Measurements from ENCODE around the gene OR51L1. TPM values are rescaled to one million over a fixed set of nuclear protein-coding genes. Genes with fewer than 3 reads are reported as not detected.

The OR51L1 gene
- total RNA-seq = 0.12 TPM in 1 of 2 replicates, not detected in the other

DNA sequence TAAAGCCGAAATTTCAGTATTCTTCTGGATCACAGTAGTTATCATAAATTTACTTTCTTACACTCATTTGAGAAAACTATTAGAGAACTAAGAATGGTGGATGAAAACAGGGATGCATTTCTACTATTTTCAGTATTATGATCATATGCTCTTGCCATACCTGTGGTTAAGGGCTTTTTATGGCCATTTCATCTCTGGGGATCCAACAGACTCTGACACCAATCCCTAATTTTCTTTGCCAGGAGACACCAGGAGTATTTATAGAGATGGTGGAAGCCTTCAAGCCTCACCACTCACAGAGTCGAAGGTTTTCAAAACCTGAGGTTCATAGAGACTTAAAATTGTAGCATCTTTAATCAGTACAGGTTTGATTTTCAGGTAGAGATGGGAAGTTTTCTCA, at the start of gene OR51L1:
OR51L1 (plus strand) TSS at position 301 of the 400 bp plus-strand sequence. CDS start 4,132 bp downstream, outside the sequence.

GRCh38 chr11:4947505-4947904, 47.1 kb upstream of the OR51L1 start, which contains the start of gene OR51A4:
OR51A4 (minus strand) TSS chr11:4947605; CDS start chr11:4947100, 505 bp downstream.

DNA sequence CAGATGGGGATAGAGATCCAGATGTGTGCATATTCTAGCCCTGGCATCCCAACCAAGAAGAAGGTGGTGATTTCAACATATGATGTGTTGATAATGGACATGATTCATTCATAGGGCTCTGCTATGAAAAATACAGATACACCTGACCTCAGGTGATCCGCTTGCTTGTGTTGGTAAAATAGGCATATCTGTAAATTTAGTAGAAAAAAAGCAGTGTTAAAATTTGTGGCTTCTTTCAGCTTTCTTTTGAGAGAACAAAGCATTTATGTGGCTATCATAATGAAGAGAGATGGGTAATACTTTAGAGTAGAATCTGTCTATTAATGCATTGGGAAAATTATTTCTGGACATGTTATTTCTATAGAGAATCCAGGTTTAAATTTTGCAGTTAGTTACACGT, 39.0 kb upstream of the OR51L1 start, which contains the start of gene OR51A2:
OR51A2 (minus strand) TSS at position 101 of the 400 bp plus-strand sequence; CDS start at position 101, 0 bp downstream.

GRCh38 chr11:5046226-5046625, 51.6 kb downstream of the OR51L1 start, which contains the start of gene OR52J3:
OR52J3 (plus strand) TSS chr11:5046526; CDS start chr11:5046526, 0 bp downstream.

Other genes with a start within 250 kb of the OR51L1 start
- gene OR51F1, start 224.9 kb upstream of the OR51L1 start, total RNA-seq = not detected in 2 replicates
- not detected in 2 replicates for gene OR52R1, start 190.5 kb upstream of the OR51L1 start, total RNA-seq
- not detected in 2 replicates for gene OR51F2, start 173.5 kb upstream of the OR51L1 start, total RNA-seq
- gene OR51S1, start 145.6 kb upstream of the OR51L1 start, total RNA-seq = not detected in 2 replicates
- not detected in 2 replicates for gene OR51T1, start 113.0 kb upstream of the OR51L1 start, total RNA-seq
- not detected in 2 replicates for gene OR51A7, start 91.1 kb upstream of the OR51L1 start, total RNA-seq
- not detected in 2 replicates for gene OR51G2, start 75.5 kb upstream of the OR51L1 start, total RNA-seq
- gene OR51G1, start 70.5 kb upstream of the OR51L1 start, total RNA-seq = not detected in 2 replicates
- gene OR51A4, start 47.2 kb upstream of the OR51L1 start, total RNA-seq = not detected in 2 replicates
- not detected in 2 replicates for gene OR51A2, start 39.1 kb upstream of the OR51L1 start, total RNA-seq
- gene OR52J3, start 51.7 kb downstream of the OR51L1 start, total RNA-seq = not detected in 2 replicates
- not detected in 2 replicates for gene OR52E2, start 64.8 kb downstream of the OR51L1 start, total RNA-seq
- not detected in 2 replicates for gene OR52E1, start 74.7 kb downstream of the OR51L1 start, total RNA-seq
- not detected in 2 replicates for gene OR52A5, start 143.5 kb downstream of the OR51L1 start, total RNA-seq
- gene OR52A1, start 159.9 kb downstream of the OR51L1 start, total RNA-seq = not detected in 2 replicates
- gene OR51V1, start 205.8 kb downstream of the OR51L1 start, total RNA-seq = not detected in 2 replicates
- gene HBB, start 232.2 kb downstream of the OR51L1 start, total RNA-seq = not detected in 2 replicates
- 0.25 and 0.77 TPM in 2 replicates for gene HBD, start 239.6 kb downstream of the OR51L1 start, total RNA-seq